LNCAP (cell line): ENCODE data around the gene CALML5.

ENCODE experiments used
- TF ChIP-seq, protein P1 (sequence below): fragments of 450-650 bp; IDR thresholded peaks from 2 replicates; pipeline ENCODE4 v1.5.1; 2017; ENCODE audit warnings: mild to moderate bottlenecking

The CALML5 gene

DNA sequence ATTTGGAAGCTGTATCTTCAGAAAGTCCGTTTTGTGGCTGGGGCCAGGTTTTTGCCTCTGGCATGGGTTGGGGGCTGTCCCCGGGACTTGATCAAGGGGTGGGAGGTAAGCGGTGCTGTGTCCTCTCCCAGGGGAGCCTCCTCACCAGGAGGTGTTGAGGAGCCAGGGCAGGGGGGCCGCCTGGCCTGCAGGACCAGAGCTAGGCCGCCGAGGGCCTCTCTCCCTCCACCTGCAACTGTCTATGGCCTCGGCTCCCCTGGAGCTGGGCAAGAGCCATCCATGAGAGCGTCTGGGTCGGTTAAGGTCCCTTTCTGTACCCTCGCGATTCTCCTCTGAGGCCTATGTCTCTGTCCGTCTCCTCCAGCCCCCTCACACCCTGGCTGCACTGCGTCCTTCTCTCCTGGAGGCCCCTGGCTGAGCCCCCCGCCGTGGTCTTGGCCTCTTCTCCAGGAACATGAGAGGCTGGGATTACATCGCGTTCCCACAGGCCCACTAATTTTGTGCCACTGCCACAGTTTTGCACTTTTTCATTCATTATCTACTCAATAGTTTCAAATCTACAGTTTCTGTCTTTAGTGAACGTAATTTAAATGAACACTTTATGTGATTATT is 20.6 kb downstream of the CALML5 start:
- TF ChIP-seq, protein P1, sequence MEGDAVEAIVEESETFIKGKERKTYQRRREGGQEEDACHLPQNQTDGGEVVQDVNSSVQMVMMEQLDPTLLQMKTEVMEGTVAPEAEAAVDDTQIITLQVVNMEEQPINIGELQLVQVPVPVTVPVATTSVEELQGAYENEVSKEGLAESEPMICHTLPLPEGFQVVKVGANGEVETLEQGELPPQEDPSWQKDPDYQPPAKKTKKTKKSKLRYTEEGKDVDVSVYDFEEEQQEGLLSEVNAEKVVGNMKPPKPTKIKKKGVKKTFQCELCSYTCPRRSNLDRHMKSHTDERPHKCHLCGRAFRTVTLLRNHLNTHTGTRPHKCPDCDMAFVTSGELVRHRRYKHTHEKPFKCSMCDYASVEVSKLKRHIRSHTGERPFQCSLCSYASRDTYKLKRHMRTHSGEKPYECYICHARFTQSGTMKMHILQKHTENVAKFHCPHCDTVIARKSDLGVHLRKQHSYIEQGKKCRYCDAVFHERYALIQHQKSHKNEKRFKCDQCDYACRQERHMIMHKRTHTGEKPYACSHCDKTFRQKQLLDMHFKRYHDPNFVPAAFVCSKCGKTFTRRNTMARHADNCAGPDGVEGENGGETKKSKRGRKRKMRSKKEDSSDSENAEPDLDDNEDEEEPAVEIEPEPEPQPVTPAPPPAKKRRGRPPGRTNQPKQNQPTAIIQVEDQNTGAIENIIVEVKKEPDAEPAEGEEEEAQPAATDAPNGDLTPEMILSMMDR: no peak

DNA sequence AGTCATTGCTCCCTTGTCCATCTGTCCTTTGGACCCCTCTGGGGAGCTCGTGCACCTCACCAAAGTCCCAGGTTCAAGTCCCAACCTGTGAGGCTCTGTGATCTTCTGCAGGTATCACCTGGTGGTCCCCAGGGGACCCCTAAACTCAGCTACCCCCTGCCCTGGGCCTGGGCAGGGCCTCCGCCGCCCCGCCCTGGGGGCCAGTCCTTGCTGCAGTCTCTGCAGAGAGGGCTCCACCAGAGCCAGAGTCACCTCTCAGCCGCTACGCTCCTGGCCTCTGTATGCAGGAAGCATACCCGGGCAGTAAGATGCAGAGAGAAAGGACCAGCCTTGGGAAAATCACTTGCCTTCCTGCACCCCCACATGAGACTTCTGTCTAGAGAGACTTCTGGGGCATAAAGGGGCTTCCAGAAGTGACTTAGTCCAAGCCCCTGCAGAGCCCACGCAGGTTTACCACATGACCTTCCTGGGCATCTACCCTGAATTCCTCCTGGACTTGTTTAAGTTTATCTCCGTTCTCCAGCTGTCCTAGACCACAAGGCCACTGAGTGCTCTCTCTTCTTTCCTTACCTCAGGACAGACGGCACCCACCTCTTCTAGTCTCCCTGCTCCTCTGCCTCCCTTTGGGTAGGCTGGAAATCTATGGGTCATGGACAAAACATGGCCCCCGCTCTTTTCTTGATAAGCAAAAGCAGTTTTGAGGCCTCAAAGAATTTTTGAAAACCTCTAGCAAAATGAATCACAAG is 21.2 kb downstream of the CALML5 start:
- TF ChIP-seq, protein P1: no peak

DNA sequence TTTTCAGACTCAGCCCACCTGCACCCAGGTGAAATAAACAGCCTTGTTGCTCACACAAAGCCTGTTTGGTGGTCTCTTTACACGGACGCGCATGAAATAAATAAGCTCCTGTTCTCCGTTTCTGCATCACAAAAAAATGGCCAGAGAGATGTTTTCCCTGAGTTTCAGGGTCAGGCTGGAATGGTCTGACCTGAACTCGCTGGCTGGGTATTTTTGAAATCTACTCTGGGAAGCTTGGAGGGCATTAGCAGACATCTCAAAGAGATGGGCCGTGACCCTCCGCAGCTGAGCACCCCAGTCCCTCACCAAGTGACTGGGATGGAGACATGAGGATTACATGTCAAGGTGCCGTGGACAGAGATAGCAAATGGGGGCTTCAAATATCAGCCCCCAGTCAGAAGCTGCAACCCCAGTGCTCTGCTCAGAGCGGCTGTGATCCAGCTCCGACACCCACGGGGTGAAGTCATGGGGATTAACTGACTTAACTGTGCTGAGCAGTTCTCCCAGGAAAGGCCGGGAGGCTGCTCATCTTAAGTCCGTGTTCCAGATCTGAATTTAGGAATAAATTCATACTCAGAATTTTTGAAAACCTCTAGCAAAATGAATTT is 22.3 kb downstream of the CALML5 start:
- TF ChIP-seq, protein P1: no peak

DNA sequence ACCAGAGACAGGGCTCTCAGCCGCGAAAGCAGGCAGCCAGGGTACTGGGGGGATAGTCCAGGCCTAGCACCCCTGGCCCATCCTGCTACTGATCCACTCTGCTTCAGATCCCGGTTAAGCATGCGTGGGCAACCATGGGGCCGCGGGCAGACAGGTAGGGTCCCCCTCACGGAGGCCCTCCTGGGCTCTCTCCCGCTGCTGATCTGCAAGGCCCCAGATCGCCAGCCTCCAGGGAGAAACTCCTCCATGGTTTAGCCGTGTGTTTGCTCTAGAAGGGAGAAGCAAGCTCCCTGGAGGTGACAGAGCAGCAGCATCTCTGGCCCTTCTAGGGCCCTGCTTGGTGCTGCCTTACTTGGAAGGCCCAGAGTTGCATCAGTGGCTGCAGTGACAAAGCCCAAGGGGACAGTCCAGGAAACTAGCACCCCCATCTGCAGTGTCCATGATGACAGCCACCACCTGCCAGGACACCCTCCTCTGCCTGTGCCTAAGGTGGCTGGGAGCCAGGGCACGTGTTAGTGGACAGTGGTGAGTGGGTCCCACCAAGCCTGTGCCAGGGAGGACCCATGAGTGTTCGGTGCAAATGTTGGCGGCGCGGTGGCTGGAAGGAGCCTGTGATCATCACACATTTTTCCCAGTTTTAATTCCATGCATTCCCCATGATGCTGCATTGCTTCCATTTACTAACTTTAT is 29.2 kb downstream of the CALML5 start:
- TF ChIP-seq, protein P1: no peak

DNA sequence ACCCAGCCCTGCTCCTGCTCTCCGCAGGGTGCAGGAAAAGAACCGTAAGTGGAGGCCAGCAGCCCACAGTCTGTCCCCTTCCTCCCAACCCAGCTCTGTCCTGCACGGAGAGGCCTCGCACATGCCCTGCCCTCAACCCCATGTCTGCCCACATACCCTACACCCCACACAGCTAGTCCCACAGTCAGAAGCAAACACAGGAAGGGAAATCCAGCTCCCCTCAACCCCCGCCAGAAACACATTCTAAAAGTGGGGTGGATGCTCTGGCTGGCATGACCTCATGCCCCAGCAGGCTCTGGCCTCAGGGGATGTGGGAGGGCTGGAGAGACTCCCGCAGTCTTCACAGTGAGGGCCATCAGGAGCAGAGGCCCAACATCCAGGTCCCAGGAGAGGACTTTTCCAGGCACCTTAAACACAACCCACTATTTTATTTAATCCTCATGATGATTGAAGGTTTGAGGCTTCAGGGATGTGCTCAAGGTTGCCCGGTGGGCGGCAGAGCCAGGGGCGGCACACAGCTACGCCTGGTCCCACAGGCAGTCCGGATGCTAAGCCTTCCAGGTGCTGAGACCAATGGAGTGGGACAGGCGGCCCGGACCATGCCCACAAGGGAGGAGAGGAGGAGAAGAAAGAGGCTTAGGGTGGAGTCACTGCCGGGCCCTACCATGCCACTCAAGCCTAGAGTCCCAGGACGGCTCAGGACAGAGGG is 29.9 kb downstream of the CALML5 start:
- TF ChIP-seq, protein P1: no peak

DNA sequence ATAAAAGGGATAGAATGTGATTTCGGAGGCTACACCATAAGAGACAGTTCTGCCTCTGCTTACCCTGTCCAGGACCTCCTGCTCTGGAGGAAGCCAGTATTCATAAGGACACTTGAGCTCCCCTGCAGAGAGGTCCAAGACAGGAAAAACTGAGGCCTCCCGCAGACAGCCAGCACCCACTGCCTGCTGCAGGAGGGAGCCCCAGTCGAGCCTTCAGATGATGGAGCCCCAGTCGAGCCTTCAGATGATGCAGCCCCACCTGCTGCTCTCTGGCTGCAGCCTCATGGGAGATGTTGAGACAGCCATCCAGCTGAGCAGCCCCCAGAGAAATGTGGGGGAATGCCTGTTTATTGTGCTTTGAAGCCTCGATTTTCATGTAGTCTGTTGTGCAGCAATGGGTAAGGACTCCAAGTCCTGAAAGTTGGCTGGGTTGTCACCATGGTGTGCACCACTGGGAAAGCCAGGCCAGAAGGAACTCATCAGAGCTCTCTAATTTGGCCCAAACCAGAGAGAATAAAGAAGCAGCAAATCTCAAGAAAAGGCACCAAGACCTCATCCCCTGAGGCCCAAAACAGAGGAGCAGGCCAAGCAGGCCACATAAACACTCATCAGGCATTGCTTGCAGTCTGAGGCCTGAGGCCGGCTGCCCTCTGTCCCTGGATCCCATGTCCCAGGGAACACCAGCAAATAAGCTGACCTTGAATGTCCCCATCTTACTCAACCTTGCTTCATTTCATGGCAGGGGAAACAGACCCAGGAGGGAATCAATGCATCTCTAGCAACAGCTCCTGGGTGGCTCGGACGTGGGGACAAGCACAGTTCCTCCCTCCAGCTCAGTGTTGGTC is 30.9 kb downstream of the CALML5 start:
- TF ChIP-seq, protein P1: no peak
